PC-9 (cell line): ENCODE data around the gene ESPL1.

Experiments used
- CTCF ChIP-seq: fragments of 200-600 bp; sonication (generic); conservative IDR thresholded peaks from 2 replicates; pipeline ENCODE4 v1.6.1; 2017; ENCODE audit warnings: mixed run types, antibody characterized with exemption, mild to moderate bottlenecking, moderate library complexity
- EZH2 ChIP-seq: fragments of 200-600 bp; sonication (generic); IDR thresholded peaks from 2 replicates; pipeline ENCODE4 v1.8.0; 2017; ENCODE audit warnings: antibody characterized with exemption, low read depth

GRCh38 chr12:53313996-53314395 is 45.9 kb downstream of the ESPL1 start:
- TF ChIP-seq CTCF: no peak
- no peak for TF ChIP-seq EZH2
